K562 (cell line): ENCODE data around the gene BBLN. TPM values are rescaled to one million over a fixed set of nuclear protein-coding genes. Genes with fewer than 3 reads are reported as not detected.

Source experiments
- AFF1 ChIP-seq, 2 experiments: fragments of 450-650 bp; IDR thresholded peaks; 2 replicates each; pipeline ENCODE4 v1.6.1; 2018; ENCODE audit warnings: mild to moderate bottlenecking in 2 of 2, low read depth in 1 of 2; ENCODE audit not compliant: partially characterized antibody in 2 of 2
- ATF6 ChIP-seq: sonication (generic); formaldehyde crosslinking; IDR thresholded peaks from 2 replicates; pipeline ENCODE4 v1.4.0; 2020; ENCODE audit warnings: mild to moderate bottlenecking, missing genetic modification reagents
- BCOR ChIP-seq: fragments of 450-650 bp; IDR thresholded peaks from 2 replicates; pipeline ENCODE4 v1.6.1; 2016
- ESRRB ChIP-seq: fragments of 250-450 bp; sonication (Bioruptor Pico); IDR thresholded peaks from 2 replicates; pipeline ENCODE4 v1.5.0; 2020; ENCODE audit warnings: mild to moderate bottlenecking, moderate library complexity, borderline replicate concordance
- MNT ChIP-seq, 2 experiments: fragments of 450-650 bp; conservative IDR thresholded peaks; 2 replicates each; pipeline ENCODE4 v1.6.1; 2017; ENCODE audit warnings: mild to moderate bottlenecking in 2 of 2, moderate library complexity in 2 of 2
- NR1H2 ChIP-seq: sonication (generic); formaldehyde crosslinking; IDR thresholded peaks from 2 replicates; pipeline ENCODE4 v1.4.0; 2020; ENCODE audit warnings: mild to moderate bottlenecking, missing genetic modification reagents
- PATZ1 ChIP-seq: fragments of 250-450 bp; sonication (Bioruptor Pico); IDR thresholded peaks from 2 replicates; pipeline ENCODE4 v1.5.0; 2020; ENCODE audit warnings: mild to moderate bottlenecking, borderline replicate concordance
- PML ChIP-seq: IDR thresholded peaks from 2 replicates; pipeline ENCODE4 v1.6.1; 2012; ENCODE audit warnings: low read length, inconsistent platforms
- PRMT5 ChIP-seq: sonication (generic); formaldehyde crosslinking; IDR thresholded peaks from 2 replicates; pipeline ENCODE4 v1.5.0; 2020; ENCODE audit warnings: missing genetic modification reagents
- RAD21 ChIP-seq, 2 experiments: fragments of 250-450 bp in 1 of 2; fragments of 450-650 bp in 1 of 2; sonication (Bioruptor Pico) in 1 of 2; formaldehyde crosslinking in 1 of 2; IDR thresholded peaks in 1 of 2; conservative IDR thresholded peaks in 1 of 2; 2 replicates each; pipeline versions ENCODE4 v1.4.0 to v1.8.0; 2020 to 2022; ENCODE audit warnings: mild to moderate bottlenecking in 2 of 2, moderate library complexity in 1 of 2
- SMARCB1 ChIP-seq: IDR thresholded peaks from 2 replicates; pipeline ENCODE4 v1.6.1; 2011; ENCODE audit warnings: improper control_type of control experiment, low read depth; ENCODE audit not compliant: insufficient read length
- TARDBP ChIP-seq: fragments of 450-650 bp; IDR thresholded peaks from 2 replicates; pipeline ENCODE4 v1.6.1; 2016
- TSC22D4 ChIP-seq: fragments of 450-650 bp; IDR thresholded peaks from 2 replicates; pipeline ENCODE4 v1.6.1; 2016; ENCODE audit warnings: missing genetic modification characterization, missing biosample characterization, control low read depth
- USF2 ChIP-seq: sonication (generic); formaldehyde crosslinking; IDR thresholded peaks from 2 replicates; pipeline ENCODE4 v1.5.0; 2020; ENCODE audit warnings: missing genetic modification reagents
- polyA plus RNA-seq, 8 experiments: library from polyadenylated mRNA; depleted of rRNA in 4 of 8; stranded (reverse) in 5 of 8; unstranded in 3 of 8; fragments of >200 nt; fragmentation: Nextera tagmentation in 2 of 8; fragmentation: Illumina TruSeq in 1 of 8; extraction: Ambion mirVana in 2 of 8; extraction: Trizol in 1 of 8; gene quantifications; 2 replicates each; pipeline versions ENCODE4 v1.2.1 to v1.2.3, GENCODE V29; 2011 to 2014; ENCODE audit warnings: inconsistent platforms in 1 of 8, missing spikeins in 1 of 8
- total RNA-seq, 7 experiments: library from RNA; depleted of rRNA in 6 of 7; stranded (reverse); fragments of >200 nt in 6 of 7; fragmentation: Illumina TruSeq in 2 of 7; extraction: Trizol in 2 of 7; gene quantifications; 2 replicates each; pipeline versions ENCODE4 v1.2.1 to v1.2.3, GENCODE V29; 2011 to 2021; ENCODE audit warnings: low replicate concordance in 1 of 7

Gene BBLN
- total and polyA plus RNA-seq, 9 of the 15 experiments (the other 6 are each of a cell fraction or from before 2014, with no cell fraction given), result 4.2 to 331 (median 87.1) TPM

GRCh38 chr9:128127990-128128835, 31.9 kb upstream of the BBLN start (continued):
- TF ChIP-seq PRMT5 (no peak), TARDBP (no peak), SMARCB1 (no peak), RAD21 (CRISPR knock-in tag; conservative IDR thresholded peaks at IDR 0.05 in 1 of 2, IDR thresholded peaks at IDR 0.05 in 1 of 2) (no peak), PML (no peak; the same call in 1 of the 2 replicates), ATF6 (CRISPR knock-in tag) (0 out of 2 replicates have a peak, but pooled peaks have one; percentile 12), TSC22D4 (tag) (no peak), AFF1 (IDR thresholded peaks at IDR 0.05; ENCODE audit: low read depth in 1 of 2, partially characterized antibody in 2 of 2) (no peak), BCOR (no peak), MNT (conservative IDR thresholded peaks at IDR 0.05) (peak; percentile 99), NR1H2 (CRISPR knock-in tag) (no peak), USF2 (CRISPR knock-in tag) (peak; percentile 85), ESRRB (CRISPR knock-in tag) (no peak), PATZ1 (no peak)
